Thoracic aorta (tissue), 2 donors: ENCODE data around the gene RPS6KA5. TPM values are rescaled to one million over a fixed set of nuclear protein-coding genes. Genes with fewer than 3 reads are reported as not detected.
"Not testable (repeated sequence)": the region's sequence is repeated elsewhere in the genome, so short reads cannot be mapped to it uniquely, and the experiment has no call there.

ENCODE experiments used
- ATAC-seq: fragments of 150-250 bp; one replicate; pipeline ENCODE4 v1.8.0; 2017; ENCODE audit warnings: low read depth; ENCODE audit not compliant: insufficient number of reproducible peaks, low FRiP score
- DNase-seq: peaks from one replicate; pipeline ENCODE4 v3.0.0-alpha.2; 2020; ENCODE audit warnings: low spot score
- H3K27ac ChIP-seq, 2 donors: fragments of 200-600 bp; sonication (generic); 1 replicate in 1 of 2; 2 replicates in 1 of 2; pipeline ENCODE4 v1.5.1; 2016; ENCODE audit warnings: mild to moderate bottlenecking in 2 of 2, moderate library complexity in 2 of 2
- H3K27me3 ChIP-seq: fragments of 200-600 bp; sonication (generic); replicated peaks from 2 replicates; pipeline ENCODE4 v1.6.0; 2016; ENCODE audit warnings: mild to moderate bottlenecking; ENCODE audit not compliant: insufficient read depth
- H3K36me3 ChIP-seq: fragments of 200-600 bp; sonication (generic); one replicate; pipeline ENCODE4 v1.5.1; 2016
- H3K4me1 ChIP-seq, 2 donors: fragments of 200-600 bp; sonication (generic); 1 replicate in 1 of 2; 2 replicates in 1 of 2; pipeline versions ENCODE4 v1.5.1 to v1.6.0; 2016; ENCODE audit warnings: low read depth in 2 of 2, mild to moderate bottlenecking in 1 of 2; ENCODE audit not compliant: control insufficient read depth in 1 of 2
- H3K4me3 ChIP-seq: fragments of 200-600 bp; sonication (generic); 2 replicates; pipeline ENCODE4 v1.5.1; 2016; ENCODE audit warnings: mild to moderate bottlenecking
- H3K9me3 ChIP-seq: fragments of 200-600 bp; sonication (generic); 2 replicates; pipeline ENCODE4 v1.5.1; 2016
- CTCF ChIP-seq: fragments of 200-600 bp; sonication (generic); IDR thresholded peaks from one replicate; pipeline ENCODE4 v1.5.1; 2019; ENCODE audit warnings: antibody characterized with exemption
- total RNA-seq, 2 donors: library from RNA; depleted of rRNA; stranded (reverse); fragments of >200 nt; gene quantifications; one replicate each; pipeline versions ENCODE4 v1.1.0 to v1.2.3, GENCODE V29; 2016

Gene RPS6KA5
- total RNA-seq, 2 donors from 2014 or later, result 1.4 to 4.6 TPM

- no peak for TF ChIP-seq CTCF
- H3K27me3 ChIP-seq, result no peaks in the 10 kb centered on the region
- H3K36me3 ChIP-seq, result no peaks in the 10 kb centered on the region
- H3K27ac ChIP-seq, result no peak overlapping the region
- no peaks in the 10 kb centered on the region for H3K4me1 ChIP-seq
- H3K9me3 ChIP-seq, result no peaks in the 10 kb centered on the region
- ATAC-seq (no peak), DNase-seq (no peak)
- no peak overlapping the region for H3K4me3 ChIP-seq
These were observed 201.9 kb downstream of the RPS6KA5 start for GRCh38 chr14:90858511-90858910.

GRCh38 chr14:90857866-90858265, 202.6 kb downstream of the RPS6KA5 start:
- H3K27ac ChIP-seq, result no peak overlapping the region
- H3K27me3 ChIP-seq, result no peaks in the 10 kb centered on the region
- no peaks in the 10 kb centered on the region for H3K36me3 ChIP-seq
- no peaks in the 10 kb centered on the region for H3K4me1 ChIP-seq
- DNase-seq (no peak), ATAC-seq (no peak)
- no peak for TF ChIP-seq CTCF
- no peaks in the 10 kb centered on the region for H3K9me3 ChIP-seq
- H3K4me3 ChIP-seq, result no peak overlapping the region

GRCh38 chr14:90856115-90856514, 204.3 kb downstream of the RPS6KA5 start:
- not testable (repeated sequence) for DNase-seq, H3K27ac ChIP-seq, H3K4me3 ChIP-seq, H3K27me3 ChIP-seq, H3K36me3 ChIP-seq, H3K4me1 ChIP-seq, H3K9me3 ChIP-seq, ATAC-seq

- no peak for TF ChIP-seq CTCF
These were observed 207.3 kb downstream of the RPS6KA5 start for GRCh38 chr14:90853116-90853515.

GRCh38 chr14:90851327-90852036, 209.0 kb downstream of the RPS6KA5 start:
- H3K9me3 ChIP-seq, result no peaks in the 10 kb centered on the region
- TF ChIP-seq CTCF, result no peak
- H3K4me3 ChIP-seq, result no peak overlapping the region
- no peak for ATAC-seq
- no peak overlapping the region for H3K27ac ChIP-seq
- H3K27me3 ChIP-seq, result no peaks in the 10 kb centered on the region
- no peak for DNase-seq
- no peaks in the 10 kb centered on the region for H3K36me3 ChIP-seq
- no peaks in the 10 kb centered on the region for H3K4me1 ChIP-seq

More at GRCh38 chr14:90853116-90853515, 207.3 kb downstream of the RPS6KA5 start:
- no peaks in the 10 kb centered on the region for H3K9me3 ChIP-seq
- no peak overlapping the region for H3K4me3 ChIP-seq
- no peak for DNase-seq
- no peaks in the 10 kb centered on the region for H3K36me3 ChIP-seq
- no peak overlapping the region for H3K27ac ChIP-seq
- ATAC-seq, result no peak
- H3K27me3 ChIP-seq, result no peaks in the 10 kb centered on the region
- no peaks in the 10 kb centered on the region for H3K4me1 ChIP-seq

- Histone ChIP-seq H3K27ac (no peak overlapping the region), H3K4me3 (no peak overlapping the region), H3K27me3 (no peaks in the 10 kb centered on the region), H3K36me3 (no peaks in the 10 kb centered on the region), H3K4me1 (no peaks in the 10 kb centered on the region), H3K9me3 (no peaks in the 10 kb centered on the region)
- no peak for ATAC-seq
- TF ChIP-seq CTCF, result no peak
- DNase-seq, result no peak
These were observed 210.0 kb downstream of the RPS6KA5 start for GRCh38 chr14:90850487-90850886.
